Measurements from ENCODE around the gene VPS4B.
"Not testable (repeated sequence)": the region's sequence is repeated elsewhere in the genome, so short reads cannot be mapped to it uniquely, and the experiment has no call there.

The VPS4B gene

DNA sequence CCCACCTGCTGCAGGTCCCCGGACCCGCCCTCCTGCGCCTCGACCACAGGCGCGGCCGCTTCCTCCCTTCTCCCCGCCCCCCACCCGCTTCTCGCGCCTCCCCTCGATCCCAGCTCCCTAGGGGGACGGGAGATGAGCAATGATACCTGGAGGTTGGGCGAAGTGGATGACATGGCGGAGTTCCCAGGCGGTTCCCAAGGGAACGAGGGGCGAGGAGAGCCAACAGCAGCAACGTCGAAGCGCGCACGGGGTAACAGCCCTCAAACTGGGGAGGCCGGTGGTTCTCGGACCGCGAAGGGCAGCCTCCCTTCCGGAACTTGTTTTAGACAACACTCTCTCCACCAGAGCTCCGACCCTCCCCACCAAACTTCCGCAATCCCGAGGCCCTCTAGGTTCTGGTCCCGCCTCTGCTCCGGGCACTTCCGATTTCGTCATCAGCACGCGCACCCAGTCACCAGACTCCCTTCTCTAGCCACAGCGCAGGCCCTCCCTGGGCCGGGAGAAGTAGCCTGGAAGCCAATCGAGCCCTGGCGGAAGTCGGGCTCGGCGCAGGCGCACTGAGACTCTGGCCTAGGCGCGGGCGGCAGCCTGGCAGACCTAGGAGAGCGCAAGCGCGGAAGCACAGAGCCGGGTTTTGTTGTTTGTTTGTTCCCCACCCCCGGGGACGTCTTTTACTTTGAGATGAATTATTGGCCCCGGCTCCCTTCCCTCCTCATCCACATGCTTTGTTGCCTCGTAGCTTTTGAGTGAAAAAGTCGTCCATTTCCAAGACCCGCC, at the start of gene VPS4B:
TSS of gene VPS4B (minus strand) at position 390 of the 777 bp plus-strand sequence. CDS start at position 173, 217 bp downstream.
- peak; percentile 98 to 99 for DNase-seq (ENCODE audit: low read depth in 2 of 2)

DNA sequence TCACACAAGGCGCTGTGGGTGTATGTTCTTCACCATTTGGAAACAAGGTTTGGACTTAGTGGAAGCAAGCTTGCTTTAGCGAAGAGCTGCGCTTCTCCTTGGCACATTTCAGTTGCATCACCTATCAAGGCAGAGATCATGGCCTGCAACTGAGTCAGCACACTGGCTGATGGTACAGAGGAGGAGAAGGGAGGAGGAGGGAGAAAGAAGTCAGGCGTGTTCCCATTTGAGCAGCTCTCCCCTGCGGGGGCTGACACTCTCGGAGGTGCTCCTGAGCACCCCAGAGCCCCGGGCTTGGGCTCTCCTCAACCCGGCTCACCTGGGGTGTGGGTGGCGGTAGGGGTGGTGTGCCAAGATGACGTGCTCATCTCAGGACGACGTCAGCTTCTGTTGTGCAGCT, 48.5 kb upstream of the VPS4B start:
- no peak for DNase-seq (ENCODE audit: low read depth in 2 of 2)

DNA sequence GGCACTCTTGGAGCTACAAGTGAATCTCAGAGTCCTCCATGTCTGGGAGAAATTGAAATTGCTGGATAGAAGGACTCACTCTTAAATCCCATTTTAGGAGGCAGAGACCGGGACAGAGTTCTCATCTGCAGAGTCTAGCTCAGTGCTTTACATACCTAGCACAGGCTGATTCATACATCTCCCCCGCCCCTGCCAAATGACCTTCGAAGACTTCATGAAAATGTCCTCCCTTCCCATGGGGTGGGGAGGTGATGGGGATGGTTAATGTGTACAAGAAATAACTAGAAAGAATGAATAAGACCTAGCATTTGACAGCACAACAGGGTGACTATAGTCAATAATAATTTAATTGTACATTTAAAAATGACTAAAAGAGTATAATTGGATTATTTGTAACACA, 46.3 kb upstream of the VPS4B start:
- no peak for DNase-seq (ENCODE audit: low read depth in 2 of 2)

DNA sequence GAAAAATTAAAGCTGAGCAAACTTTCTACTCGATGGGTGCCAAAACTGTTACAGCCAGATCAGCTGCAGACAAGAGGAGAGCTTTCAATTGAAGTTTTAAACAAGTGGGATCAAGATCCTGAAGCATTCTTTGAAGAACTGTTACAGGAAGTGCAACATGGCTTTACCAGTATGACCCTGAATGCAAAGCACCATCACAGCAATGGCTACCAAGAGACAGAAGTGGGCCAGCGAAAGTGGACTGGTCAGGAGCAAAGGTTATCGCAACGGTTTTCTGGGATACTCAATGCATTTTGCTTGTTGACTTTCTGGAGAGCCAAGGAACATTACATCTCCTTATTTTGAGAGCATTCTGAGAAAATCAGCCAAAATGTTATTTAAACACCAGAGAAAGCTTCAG, 45.4 kb upstream of the VPS4B start:
- DNase-seq (ENCODE audit: low read depth in 2 of 2): no peak

DNA sequence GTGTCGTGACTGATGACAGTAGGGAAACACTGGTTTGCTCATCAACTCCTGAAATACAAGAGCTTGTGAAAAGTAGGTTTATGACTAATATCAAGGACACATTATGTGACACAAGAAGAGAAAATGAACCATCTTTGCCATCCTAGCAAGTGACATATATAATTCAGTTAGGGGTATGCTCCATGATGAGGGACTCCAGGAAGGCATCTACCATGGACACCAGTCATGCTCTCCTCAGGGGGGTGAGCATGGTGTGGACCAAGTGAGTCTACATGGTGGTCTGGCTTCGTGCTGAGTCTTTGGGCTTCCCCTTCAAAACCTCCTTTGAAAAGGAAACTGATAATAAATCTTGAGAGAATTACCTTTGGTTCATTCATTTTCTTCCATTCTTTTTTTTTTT, 42.8 kb upstream of the VPS4B start:
- no peak for DNase-seq (ENCODE audit: low read depth in 2 of 2)

DNA sequence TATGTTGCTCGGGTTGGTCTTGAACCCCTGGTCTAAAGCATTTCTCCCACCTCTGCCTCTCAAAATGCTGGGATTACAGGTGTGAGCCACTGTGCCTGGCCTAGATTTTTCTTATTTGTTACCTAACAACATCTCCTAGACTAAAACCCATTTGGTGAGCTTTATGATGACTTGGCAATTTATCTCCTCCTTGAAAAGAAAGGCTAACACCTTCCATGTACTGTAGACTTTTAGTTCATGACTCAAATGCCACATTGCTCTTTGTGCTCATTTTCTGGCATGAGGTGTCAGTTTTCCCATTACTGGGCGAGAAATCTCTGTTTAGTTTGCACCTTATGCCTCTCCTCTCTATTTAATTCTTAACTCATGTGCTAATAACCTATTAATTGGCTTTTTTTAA, 42.2 kb upstream of the VPS4B start:
- no peak for DNase-seq (ENCODE audit: low read depth in 2 of 2)

DNA sequence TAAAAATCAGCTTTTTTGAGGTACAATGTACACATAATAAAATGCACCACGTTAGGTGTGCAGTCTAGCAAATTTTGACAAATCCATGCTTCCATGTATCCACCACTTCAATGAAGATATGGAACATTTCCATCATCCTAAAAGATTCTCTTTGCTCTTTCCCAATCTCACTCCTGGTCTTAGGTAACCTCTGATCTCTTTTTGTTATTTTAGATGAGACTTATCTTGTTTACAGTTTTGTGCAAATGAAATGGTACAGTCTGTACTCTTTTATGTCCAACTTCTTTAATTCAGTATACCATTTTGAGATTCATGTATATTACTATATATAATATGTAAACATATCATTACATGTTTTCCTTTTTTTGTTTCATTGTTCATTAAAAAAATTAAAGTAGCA, 38.1 kb upstream of the VPS4B start:
- no peak for DNase-seq (ENCODE audit: low read depth in 2 of 2)

DNA sequence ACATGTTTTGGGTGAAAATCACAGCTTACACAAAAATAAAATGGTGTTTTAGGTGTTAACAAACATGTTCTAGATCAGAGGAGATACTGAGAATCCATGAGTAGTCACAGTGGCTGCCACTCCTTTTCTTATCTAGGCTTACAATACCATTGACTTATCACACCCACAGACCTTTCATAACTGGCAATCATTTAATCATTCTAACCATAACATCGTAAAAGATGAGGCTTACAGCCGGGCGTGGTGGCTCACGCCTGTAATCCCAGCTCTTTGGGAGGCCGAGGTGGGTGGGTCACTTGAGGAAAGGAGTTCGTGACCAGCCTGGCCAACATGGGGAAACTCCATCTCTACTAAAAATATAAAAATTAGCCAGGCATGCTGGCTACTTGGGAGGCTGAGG, 35.7 kb upstream of the VPS4B start:
- no peak for DNase-seq (ENCODE audit: low read depth in 2 of 2)

DNA sequence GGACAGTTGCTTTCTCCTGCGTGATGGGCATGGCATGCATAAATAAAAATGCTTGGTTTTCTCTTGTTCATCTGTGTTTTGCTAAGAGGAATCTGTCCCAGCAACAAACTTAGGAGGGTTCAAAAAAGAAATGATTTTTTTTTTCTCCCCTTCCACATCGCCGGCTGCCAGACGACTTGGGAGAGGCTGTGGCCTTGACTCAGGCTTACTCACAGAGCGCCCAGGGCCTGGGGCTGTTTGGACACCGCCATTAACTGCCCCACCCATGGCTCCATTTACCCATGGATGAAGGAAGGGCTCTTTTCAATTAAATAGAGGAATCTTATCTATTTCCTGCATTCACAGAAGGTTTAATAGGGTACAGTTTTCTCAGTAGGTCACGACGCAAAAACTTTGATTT, 32.2 kb upstream of the VPS4B start:
- DNase-seq (ENCODE audit: low read depth in 2 of 2): no peak

DNA sequence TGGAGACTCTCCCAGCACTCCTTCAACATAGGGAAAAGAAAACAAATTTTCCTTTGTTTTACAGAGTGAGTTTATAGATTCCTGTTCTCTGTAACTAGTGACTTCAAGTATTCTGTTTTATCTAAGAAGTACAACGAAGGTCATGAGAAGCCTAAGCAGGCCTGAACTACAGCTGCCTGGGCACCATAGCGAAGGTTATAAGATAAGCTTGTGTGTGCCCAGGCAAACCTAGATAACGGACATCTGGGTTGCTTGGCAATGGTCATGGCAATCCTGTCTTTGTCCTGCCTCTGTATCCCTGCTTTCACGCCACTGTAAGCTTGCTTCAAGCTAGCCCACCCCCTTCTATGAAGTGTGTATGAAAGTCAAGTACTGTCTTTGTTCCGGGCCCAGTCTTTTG, 30.5 kb upstream of the VPS4B start:
- not testable (repeated sequence) for DNase-seq (ENCODE audit: low read depth in 2 of 2)

DNA sequence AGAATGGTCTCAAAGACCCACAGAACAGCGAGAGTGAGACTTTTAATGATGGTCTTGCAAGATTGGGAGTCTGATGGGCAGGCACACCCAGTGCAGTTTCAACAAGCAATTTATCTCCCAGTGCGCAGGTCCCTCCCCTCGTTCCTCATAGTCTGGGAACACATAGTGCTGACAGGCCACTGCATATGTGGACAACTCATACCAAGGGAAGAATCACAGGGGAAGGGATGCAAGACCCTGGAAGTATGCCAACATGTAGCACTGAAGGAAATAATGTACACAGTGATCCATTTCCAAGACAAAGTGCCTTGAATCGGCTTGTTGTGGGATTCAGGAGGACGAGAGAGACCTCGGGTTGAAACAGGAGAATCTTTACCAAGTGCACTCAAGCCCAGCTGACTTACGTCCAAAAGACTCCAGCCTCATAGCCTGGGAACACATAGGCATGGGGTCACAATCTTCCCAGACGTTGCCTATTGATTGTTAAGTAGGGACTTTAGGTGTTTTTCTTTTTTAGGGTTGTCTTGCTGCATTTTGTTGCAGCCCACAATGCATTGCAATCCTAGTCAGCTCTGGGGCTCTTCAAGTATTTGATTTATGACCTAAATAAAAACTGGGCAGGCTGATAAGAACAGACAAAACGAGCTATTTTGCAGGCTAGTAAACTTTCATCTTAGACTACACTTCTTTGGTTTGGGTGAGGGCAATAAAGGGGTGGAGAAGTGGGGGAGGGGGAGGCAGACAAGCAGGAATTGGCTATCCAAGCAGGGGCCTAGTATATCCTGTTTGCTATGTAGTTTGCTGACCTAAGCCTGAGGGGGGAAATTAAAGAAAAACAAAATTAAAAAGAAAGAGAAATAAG, 29.8 kb upstream of the VPS4B start:
- no peak for DNase-seq (ENCODE audit: low read depth in 2 of 2)

DNA sequence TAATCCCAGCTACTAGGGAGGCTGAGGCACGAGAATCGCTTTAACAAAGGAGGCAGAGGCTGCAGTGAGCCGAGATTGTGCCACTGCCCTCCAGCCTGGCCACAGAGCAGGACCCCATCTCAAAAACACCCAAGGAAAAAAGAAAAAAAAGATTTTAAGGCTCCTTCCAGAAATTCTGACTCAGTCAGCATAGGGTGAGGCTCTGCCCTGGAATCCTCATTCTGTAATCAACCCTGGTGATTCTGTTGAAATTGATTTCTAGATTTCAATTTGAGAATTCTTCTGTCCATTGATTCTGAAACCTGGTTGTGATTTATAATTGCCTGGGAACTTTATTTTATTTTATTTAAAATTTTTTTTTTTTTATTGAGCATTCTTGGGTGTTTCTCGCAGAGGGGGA, 27.1 kb upstream of the VPS4B start:
- DNase-seq (ENCODE audit: low read depth in 2 of 2): no peak

DNA sequence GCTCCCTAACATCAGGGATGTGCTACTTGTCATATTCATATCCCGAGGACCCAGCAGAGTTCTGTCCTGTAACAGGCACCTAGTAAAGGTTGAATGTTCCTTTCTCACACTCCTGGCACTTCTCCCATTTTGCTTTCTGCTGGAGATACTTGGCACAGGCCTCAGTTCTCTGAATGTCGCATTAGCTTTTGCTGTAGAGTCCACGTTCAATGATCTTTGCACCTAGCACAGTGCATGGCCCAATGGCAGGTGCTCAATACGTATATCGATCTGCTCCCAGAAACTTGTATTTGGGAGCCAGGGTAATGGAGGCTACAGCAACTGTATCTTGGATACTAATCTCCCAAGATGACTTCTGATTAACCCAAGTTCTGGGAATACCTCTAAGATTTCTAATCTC, 24.8 kb upstream of the VPS4B start:
- no peak for DNase-seq (ENCODE audit: low read depth in 2 of 2)

DNA sequence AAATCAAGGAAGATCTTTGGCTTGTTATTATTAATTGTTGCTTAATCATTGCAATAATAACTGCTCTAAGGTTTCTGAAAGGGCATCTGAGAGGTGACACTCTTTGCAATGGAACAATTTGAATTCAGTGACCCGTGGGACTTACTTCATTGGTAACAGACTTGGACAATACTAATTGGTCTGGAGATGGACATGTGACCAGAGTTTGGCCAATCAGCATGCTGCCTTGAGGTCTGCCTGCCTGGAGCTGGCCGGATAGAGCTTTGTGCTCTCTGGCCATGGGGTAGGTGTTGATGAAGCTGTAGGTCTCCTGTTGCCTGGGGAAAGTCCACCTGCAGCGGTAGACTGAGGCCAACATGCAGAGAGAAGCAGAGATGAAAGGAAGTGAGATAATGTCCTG, 24.0 kb upstream of the VPS4B start:
- DNase-seq (ENCODE audit: low read depth in 2 of 2): no peak

DNA sequence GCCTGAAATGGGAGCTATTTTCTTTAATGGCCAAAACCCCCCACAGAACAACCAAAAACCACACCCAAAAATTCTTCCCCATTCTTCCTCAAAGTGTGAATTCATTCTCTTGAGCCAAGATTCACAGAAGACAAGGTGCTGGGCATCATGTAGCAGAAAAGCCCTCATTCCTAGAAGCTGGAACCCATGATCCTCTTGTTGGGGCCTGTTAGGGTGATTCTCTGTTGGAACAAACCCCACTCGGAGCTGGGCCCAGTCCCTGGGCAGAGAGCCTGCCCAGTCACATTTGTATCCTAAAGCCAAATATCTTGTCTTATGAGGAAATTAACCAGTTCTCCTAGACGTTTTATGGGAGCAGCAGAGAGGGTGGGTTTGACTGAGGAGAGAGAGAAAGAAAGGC, 22.8 kb upstream of the VPS4B start:
- no peak for DNase-seq (ENCODE audit: low read depth in 2 of 2)

DNA sequence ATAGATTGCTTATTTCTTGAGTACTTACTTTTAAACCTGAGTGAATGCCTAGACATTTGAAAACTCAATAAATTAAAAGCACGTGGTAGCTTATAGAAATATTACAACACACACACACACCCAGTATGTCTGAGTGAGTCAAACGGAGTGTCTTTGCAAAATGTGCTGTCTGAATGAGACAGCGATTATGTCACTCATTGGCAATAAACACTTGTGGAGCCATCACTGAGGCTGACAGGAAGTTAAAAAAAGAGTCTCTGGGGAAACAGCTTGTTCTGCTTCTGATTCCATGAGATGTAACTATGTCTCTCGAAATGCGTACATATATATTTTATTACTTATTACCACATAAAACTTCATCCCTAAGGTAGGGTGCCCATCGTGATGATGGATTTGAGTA, 22.3 kb upstream of the VPS4B start:
- DNase-seq (ENCODE audit: low read depth in 2 of 2): no peak

DNA sequence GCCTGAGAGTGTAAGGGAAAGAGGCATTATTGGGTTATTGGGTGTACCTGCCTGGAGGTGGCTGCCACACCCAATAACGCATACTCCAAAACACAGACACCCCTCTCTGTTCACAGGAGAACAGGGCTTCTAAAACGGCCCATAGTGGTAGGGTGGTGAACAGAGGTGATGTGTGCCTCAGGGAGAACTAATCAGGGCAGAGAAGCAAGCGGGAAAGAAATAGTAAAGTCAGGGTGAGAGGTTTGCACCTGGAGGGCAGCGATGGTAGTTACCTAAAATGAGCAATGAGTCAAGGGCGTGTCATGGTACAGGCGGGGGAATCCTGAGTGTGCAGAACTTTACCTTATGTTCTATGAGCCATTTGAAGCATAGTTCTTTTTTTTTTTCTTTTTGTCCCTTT, 21.6 kb upstream of the VPS4B start:
- no peak for DNase-seq (ENCODE audit: low read depth in 2 of 2)

DNA sequence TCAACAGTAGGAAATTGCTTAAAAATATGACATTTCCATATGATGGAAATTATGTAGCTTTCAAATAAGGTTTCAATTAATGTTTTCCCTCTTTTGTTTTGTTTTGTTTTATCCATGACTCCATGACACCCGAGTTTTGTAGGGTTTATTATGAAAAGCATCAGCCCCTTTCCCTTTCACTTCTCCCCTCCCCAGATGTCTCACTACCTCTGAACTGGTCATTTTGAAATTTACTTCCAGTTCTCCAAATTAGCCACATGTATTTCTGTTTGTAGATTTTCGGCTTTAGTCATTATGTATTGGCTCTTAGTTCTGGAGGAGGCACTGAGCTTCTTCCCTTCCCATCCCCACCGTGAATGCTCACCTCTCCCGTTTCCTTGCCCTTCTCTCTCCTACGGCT, 18.6 kb upstream of the VPS4B start:
- no peak for DNase-seq (ENCODE audit: low read depth in 2 of 2)

DNA sequence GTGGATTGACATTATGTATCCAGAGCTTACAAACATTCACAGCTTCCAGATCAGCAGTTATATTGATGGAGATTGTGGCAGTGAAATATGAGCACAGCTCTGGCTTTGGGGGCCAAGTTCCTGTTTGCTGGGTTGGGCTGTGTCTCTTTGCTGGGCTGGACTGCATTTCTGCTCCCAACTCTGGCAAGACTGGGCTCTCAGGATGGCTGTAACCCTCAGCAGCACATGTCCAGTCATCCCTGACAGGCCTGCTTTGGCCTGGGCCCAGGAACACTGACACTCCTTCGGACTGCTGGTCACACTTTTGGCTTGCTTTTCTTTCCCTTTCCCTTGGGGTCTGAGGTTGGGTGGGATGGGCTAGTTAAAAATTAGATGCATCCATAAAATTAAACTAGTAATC, 17.9 kb upstream of the VPS4B start:
- DNase-seq (ENCODE audit: low read depth in 2 of 2): no peak

DNA sequence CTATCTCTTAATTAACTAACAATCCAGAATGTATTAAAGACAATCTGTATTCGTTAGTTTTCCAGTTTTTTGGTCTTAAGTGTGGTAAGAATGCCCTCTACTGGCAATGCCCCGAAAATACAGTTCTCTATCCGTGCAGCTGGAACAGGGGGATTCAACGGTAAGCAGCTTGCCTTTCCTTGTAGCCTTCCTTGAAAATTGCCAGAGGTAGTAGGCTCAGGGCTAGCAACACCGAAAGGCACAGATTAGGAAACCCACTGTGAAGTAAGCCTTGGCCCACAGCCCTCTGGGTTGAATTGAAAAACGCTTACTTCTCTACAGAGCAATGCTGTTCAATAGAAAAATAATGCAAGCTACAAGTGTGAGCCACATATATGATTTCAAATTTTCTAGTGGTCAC, 17.1 kb upstream of the VPS4B start:
- DNase-seq (ENCODE audit: low read depth in 2 of 2): peak in 1 of 2 donors; percentile 14

DNA sequence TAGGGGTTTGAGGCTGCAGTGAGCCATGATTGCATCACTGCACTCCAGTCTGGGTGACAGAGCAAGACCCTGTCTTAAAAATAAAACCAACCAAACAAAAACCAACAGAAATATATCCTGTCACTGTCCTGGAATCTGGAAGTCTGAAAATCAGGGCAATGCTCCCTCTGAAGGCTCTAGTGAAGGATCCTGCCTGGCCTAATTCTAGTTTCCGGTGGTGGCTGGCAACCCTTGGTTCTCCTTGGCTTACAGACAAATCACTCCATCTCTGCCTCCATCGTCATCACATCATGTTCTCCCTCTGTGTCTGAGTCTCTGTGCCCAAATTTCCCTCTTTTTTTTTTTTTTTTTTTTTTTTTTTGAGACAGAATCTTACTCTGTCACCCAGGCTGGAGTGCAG, 15.9 kb upstream of the VPS4B start:
- DNase-seq (ENCODE audit: low read depth in 2 of 2): no peak

DNA sequence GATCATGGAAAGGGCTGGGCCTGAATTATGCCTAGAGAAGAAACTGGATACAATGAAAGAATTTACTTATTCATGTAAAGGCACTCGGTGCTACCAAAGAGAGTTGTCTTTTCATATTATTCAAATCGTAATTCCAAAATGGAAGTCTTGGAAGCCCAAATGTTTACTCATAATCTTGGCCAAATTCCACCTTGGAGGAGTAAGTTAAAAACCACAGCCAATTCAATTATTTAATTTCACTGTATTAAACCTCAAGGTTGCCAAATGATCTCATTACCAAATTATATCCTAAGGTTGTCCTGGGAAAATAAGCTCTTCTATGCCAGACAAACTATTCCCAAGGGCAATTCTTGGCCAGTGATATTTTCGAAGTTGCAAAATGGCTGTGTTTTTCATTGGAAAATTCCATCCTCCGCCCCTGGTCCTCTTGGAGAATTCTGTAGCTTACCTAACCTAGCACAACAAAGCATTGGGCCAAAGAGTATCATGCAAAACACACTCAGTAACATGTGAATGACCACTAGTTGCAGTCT, 11.1 kb upstream of the VPS4B start:
- no peak for DNase-seq (ENCODE audit: low read depth in 2 of 2)

DNA sequence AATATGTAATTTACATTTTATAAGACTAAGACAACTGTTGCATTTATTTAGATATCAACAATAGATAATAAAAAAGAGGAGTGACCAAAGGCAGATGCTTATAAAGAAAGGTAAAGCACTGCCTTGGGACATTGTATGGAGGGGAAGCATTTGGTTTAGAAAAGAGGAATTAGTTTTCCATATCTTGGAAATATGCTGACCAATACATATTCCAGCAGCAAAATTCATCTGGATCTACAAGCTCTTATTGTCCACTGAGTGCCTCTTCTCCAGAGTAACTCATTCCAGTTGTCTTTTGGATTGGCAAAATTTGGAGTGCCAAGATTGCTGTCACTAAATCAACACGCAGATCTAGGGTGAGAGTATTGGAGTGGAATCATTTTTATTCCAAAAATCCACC, 8.9 kb upstream of the VPS4B start:
- DNase-seq (ENCODE audit: low read depth in 2 of 2): no peak

All from stimulated activated CD4-positive, alpha-beta T cell treated with anti-CD3 and anti-CD28 coated beads, Interleukin-4, amount 100 ng/mL, for 48 hours (primary cell).